OCI-LY7 (cell line): Measurements from ENCODE around the gene NSMF.

ENCODE experiments used
- CTCF ChIP-seq: fragments of 200-600 bp; sonication (generic); conservative IDR thresholded peaks from 2 replicates; pipeline ENCODE4 v1.5.1; 2014; ENCODE audit warnings: mild to moderate bottlenecking, antibody characterized with exemption, low read length, moderate library complexity, mixed read lengths
- EZH2phosphoT487 ChIP-seq: fragments of 200-600 bp; sonication (generic); IDR thresholded peaks from 2 replicates; pipeline ENCODE4 v1.6.1; 2018; ENCODE audit warnings: low read depth, borderline replicate concordance, mild to moderate bottlenecking, mixed run types, antibody characterized with exemption, low read length, moderate library complexity, mixed read lengths

GRCh38 chr9:137434498-137435380, 24.4 kb downstream of the NSMF start:
- TF ChIP-seq CTCF (no peak), EZH2phosphoT487 (no peak)
